SJCRH30 (cell line): Measurements from ENCODE around the gene TPPP2. TPM values are rescaled to one million over a fixed set of nuclear protein-coding genes. Genes with fewer than 3 reads are reported as not detected.
"Not testable (repeated sequence)": the region's sequence is repeated elsewhere in the genome, so short reads cannot be mapped to it uniquely, and the experiment has no call there.

Experiments used
- DNase-seq, 2 experiments: peaks; one replicate each; pipeline ENCODE4 v3.0.0-alpha.2; 2015 to 2020
- H3K27ac ChIP-seq: fragments of 250-450 bp; sonication (Bioruptor Pico); 2 replicates; pipeline ENCODE4 v1.5.1; 2020; ENCODE audit warnings: mild to moderate bottlenecking, moderate library complexity
- H3K27me3 ChIP-seq: fragments of 250-450 bp; sonication (Bioruptor Pico); 2 replicates; pipeline ENCODE4 v1.5.1; 2020; ENCODE audit warnings: mild to moderate bottlenecking, moderate library complexity
- H3K36me3 ChIP-seq: fragments of 250-450 bp; sonication (Bioruptor Pico); 2 replicates; pipeline ENCODE4 v1.5.1; 2020; ENCODE audit warnings: mild to moderate bottlenecking, moderate library complexity
- H3K4me1 ChIP-seq: fragments of 250-450 bp; sonication (Bioruptor Pico); 2 replicates; pipeline ENCODE4 v1.5.1; 2020; ENCODE audit warnings: mild to moderate bottlenecking, moderate library complexity
- H3K4me3 ChIP-seq: fragments of 250-450 bp; sonication (Bioruptor Pico); 2 replicates; pipeline ENCODE4 v1.5.1; 2020; ENCODE audit warnings: mild to moderate bottlenecking, moderate library complexity
- H3K9me3 ChIP-seq: fragments of 250-450 bp; sonication (Bioruptor Pico); replicated peaks from 2 replicates; pipeline ENCODE4 v1.5.1; 2020; ENCODE audit warnings: mild to moderate bottlenecking, moderate library complexity
- total RNA-seq: library from RNA; depleted of rRNA; stranded (reverse); fragments of >200 nt; shearing (Covaris generic); gene quantifications from 2 replicates; pipeline ENCODE4 v1.2.3, GENCODE V29; 2014

The TPPP2 gene
- total RNA-seq, 1 experiment from 2014 or later: not detected

- DNase-seq: no peak
- no peaks in the 10 kb centered on the region for H3K27me3 ChIP-seq
- H3K27ac ChIP-seq: no peak overlapping the region
- no peaks in the 10 kb centered on the region for H3K9me3 ChIP-seq
- H3K36me3 ChIP-seq: peaks cover 5% of the 10 kb centered on the region; the same call in 1 of the 2 replicates
- H3K4me3 ChIP-seq: no peak overlapping the region
- peaks cover 7% of the 10 kb centered on the region; the same call in 1 of the 2 replicates for H3K4me1 ChIP-seq
These were observed 28.8 kb upstream of the TPPP2 start for GRCh38 chr14:21001218-21001617.

- Histone ChIP-seq H3K9me3 (no peaks in the 10 kb centered on the region), H3K27ac (no peak overlapping the region), H3K27me3 (no peaks in the 10 kb centered on the region), H3K36me3 (no peaks in the 10 kb centered on the region), H3K4me3 (peak overlapping the region; percentile 33), H3K4me1 (peaks cover 7% of the 10 kb centered on the region; the same call in 1 of the 2 replicates)
- DNase-seq: peak; percentile 14 to 19
These were observed 26.1 kb upstream of the TPPP2 start for GRCh38 chr14:21003788-21004346.

- H3K27me3 ChIP-seq, H3K9me3 ChIP-seq, DNase-seq, H3K4me3 ChIP-seq, H3K27ac ChIP-seq, H3K4me1 ChIP-seq, H3K36me3 ChIP-seq: not testable (repeated sequence)
These were observed 20.3 kb upstream of the TPPP2 start for GRCh38 chr14:21009721-21010120.

- Histone ChIP-seq H3K27me3 (no peaks in the 10 kb centered on the region; the same call in 1 of the 2 replicates), H3K9me3 (no peaks in the 10 kb centered on the region), H3K4me3 (no peak overlapping the region), H3K36me3 (no peaks in the 10 kb centered on the region), H3K27ac (no peak overlapping the region), H3K4me1 (peaks cover 3% of the 10 kb centered on the region; the same call in 1 of the 2 replicates)
- no peak for DNase-seq
These were observed 18.9 kb upstream of the TPPP2 start for GRCh38 chr14:21011136-21011535.

- H3K36me3 ChIP-seq: no peaks in the 10 kb centered on the region
- H3K4me1 ChIP-seq: peaks cover 3% of the 10 kb centered on the region; the same call in 1 of the 2 replicates
- H3K27me3 ChIP-seq: no peaks in the 10 kb centered on the region; the same call in 1 of the 2 replicates
- H3K4me3 ChIP-seq: no peak overlapping the region
- H3K9me3 ChIP-seq: no peaks in the 10 kb centered on the region
- no peak overlapping the region for H3K27ac ChIP-seq
- peak; percentile 71 to 93 for DNase-seq
These were observed 15.2 kb upstream of the TPPP2 start for GRCh38 chr14:21014761-21015190.

- Histone ChIP-seq H3K4me1 (peaks cover 3% of the 10 kb centered on the region; the same call in 1 of the 2 replicates), H3K36me3 (no peaks in the 10 kb centered on the region), H3K27me3 (no peaks in the 10 kb centered on the region; the same call in 1 of the 2 replicates), H3K9me3 (no peaks in the 10 kb centered on the region), H3K4me3 (no peak overlapping the region), H3K27ac (no peak overlapping the region)
- DNase-seq: no peak
These were observed 14.7 kb upstream of the TPPP2 start for GRCh38 chr14:21015312-21015711.

- H3K36me3 ChIP-seq: no peaks in the 10 kb centered on the region
These were observed 13.4 kb upstream of the TPPP2 start for GRCh38 chr14:21016413-21017190.

GRCh38 chr14:21017528-21018245, 12.3 kb upstream of the TPPP2 start:
- no peaks in the 10 kb centered on the region for H3K36me3 ChIP-seq
- no peak for DNase-seq
- no peaks in the 10 kb centered on the region for H3K9me3 ChIP-seq
- no peak overlapping the region for H3K27ac ChIP-seq
- peaks cover 3% of the 10 kb centered on the region; the same call in 1 of the 2 replicates for H3K4me1 ChIP-seq
- H3K4me3 ChIP-seq: no peak overlapping the region
- H3K27me3 ChIP-seq: no peaks in the 10 kb centered on the region; the same call in 1 of the 2 replicates

More at GRCh38 chr14:21016413-21017190, 13.4 kb upstream of the TPPP2 start:
- Histone ChIP-seq H3K27me3 (no peaks in the 10 kb centered on the region; the same call in 1 of the 2 replicates), H3K27ac (no peak overlapping the region), H3K4me1 (peaks cover 3% of the 10 kb centered on the region; the same call in 1 of the 2 replicates), H3K9me3 (no peaks in the 10 kb centered on the region), H3K4me3 (no peak overlapping the region)
- DNase-seq: no peak

- DNase-seq: no peak
- Histone ChIP-seq H3K27ac (no peak overlapping the region), H3K9me3 (no peaks in the 10 kb centered on the region), H3K4me3 (no peak overlapping the region), H3K4me1 (peaks cover 3% of the 10 kb centered on the region; the same call in 1 of the 2 replicates), H3K27me3 (peaks cover 4% of the 10 kb centered on the region; the same call in 1 of the 2 replicates), H3K36me3 (no peaks in the 10 kb centered on the region)
These were observed 11.7 kb upstream of the TPPP2 start for GRCh38 chr14:21018286-21018685.

GRCh38 chr14:21018781-21019180, 11.2 kb upstream of the TPPP2 start:
- Histone ChIP-seq H3K36me3 (no peaks in the 10 kb centered on the region), H3K4me1 (peaks cover 3% of the 10 kb centered on the region; the same call in 1 of the 2 replicates), H3K27me3 (peaks cover 8% of the 10 kb centered on the region; the same call in 1 of the 2 replicates)

GRCh38 chr14:21019366-21019765, 10.7 kb upstream of the TPPP2 start:
- Histone ChIP-seq H3K27me3 (peaks cover 13% of the 10 kb centered on the region; the same call in 1 of the 2 replicates), H3K4me3 (no peak overlapping the region), H3K27ac (no peak overlapping the region), H3K9me3 (no peaks in the 10 kb centered on the region), H3K36me3 (no peaks in the 10 kb centered on the region), H3K4me1 (peaks cover 3% of the 10 kb centered on the region; the same call in 1 of the 2 replicates)
- DNase-seq: no peak

More at GRCh38 chr14:21018781-21019180, 11.2 kb upstream of the TPPP2 start:
- no peaks in the 10 kb centered on the region for H3K9me3 ChIP-seq
- DNase-seq: no peak
- no peak overlapping the region for H3K27ac ChIP-seq
- H3K4me3 ChIP-seq: no peak overlapping the region

GRCh38 chr14:21020977-21021545, 9.0 kb upstream of the TPPP2 start:
- Histone ChIP-seq H3K27ac (no peak overlapping the region), H3K36me3 (no peaks in the 10 kb centered on the region), H3K9me3 (no peaks in the 10 kb centered on the region), H3K4me1 (no peaks in the 10 kb centered on the region), H3K4me3 (no peak overlapping the region), H3K27me3 (peaks cover 20% of the 10 kb centered on the region)
- no peak for DNase-seq

GRCh38 chr14:21022686-21023085, 7.3 kb upstream of the TPPP2 start:
- no peaks in the 10 kb centered on the region for H3K36me3 ChIP-seq
- H3K27me3 ChIP-seq: peaks cover 20% of the 10 kb centered on the region
- H3K4me3 ChIP-seq: no peak overlapping the region
- no peak overlapping the region for H3K27ac ChIP-seq
- no peaks in the 10 kb centered on the region for H3K4me1 ChIP-seq
- no peaks in the 10 kb centered on the region for H3K9me3 ChIP-seq
- no peak for DNase-seq

GRCh38 chr14:21023174-21023573, 6.8 kb upstream of the TPPP2 start:
- Histone ChIP-seq H3K9me3 (no peaks in the 10 kb centered on the region), H3K4me1 (no peaks in the 10 kb centered on the region), H3K27ac (no peak overlapping the region), H3K4me3 (no peak overlapping the region), H3K27me3 (peaks cover 20% of the 10 kb centered on the region), H3K36me3 (no peaks in the 10 kb centered on the region)
- DNase-seq: no peak
